GM18867 (cell line): ENCODE data around the gene DHRS13.
A peak's percentile ranks its signal among the peaks of the same experiment; 100 is the strongest.
"Not testable (repeated sequence)": the region's sequence is repeated elsewhere in the genome, so short reads cannot be mapped to it uniquely, and the experiment has no call there.

Experiments used
- ATAC-seq: cut with Tn5 transposase; IDR thresholded peaks from one replicate; pipeline ENCODE4 v1.9.1; 2021; ENCODE audit warnings: mild to moderate bottlenecking, moderate library complexity; ENCODE audit not compliant: unreplicated experiment

DHRS13 gene

DNA sequence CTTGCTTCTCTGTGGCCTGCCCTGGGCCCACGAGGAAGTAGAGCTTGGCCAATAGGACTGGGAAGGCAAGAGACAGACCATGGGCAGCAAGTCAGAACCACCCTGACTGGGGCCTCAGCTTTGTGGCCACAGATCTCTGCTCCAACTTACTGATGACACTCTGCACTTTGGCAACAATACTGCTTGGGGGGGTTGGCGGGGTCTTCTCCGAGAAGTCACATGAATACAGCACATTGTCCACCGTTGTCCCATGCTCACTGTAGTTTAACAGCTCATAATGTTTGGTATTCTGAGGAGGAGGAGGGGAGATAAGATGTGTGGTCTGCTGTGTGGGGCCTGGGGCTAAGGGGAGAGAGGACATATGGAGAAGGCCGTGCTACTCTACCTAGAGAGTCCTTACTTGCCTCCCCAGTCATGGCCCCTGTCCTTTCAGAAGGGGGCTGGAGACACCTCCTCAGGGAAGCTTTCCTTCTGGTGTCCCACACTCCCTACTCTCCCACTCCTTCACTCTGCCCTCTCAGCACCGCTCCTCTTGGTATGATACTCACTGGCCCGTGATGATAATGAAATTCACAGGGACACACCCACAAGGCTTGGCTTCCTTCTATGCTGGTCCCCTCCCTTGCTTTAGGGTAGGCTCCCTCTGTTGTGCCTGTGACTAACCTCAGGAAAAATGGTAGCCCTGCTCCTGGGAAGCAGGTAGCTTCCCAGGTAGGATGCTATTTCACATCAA is 4.0 kb upstream of the DHRS13 start:
- no peak for ATAC-seq

DNA sequence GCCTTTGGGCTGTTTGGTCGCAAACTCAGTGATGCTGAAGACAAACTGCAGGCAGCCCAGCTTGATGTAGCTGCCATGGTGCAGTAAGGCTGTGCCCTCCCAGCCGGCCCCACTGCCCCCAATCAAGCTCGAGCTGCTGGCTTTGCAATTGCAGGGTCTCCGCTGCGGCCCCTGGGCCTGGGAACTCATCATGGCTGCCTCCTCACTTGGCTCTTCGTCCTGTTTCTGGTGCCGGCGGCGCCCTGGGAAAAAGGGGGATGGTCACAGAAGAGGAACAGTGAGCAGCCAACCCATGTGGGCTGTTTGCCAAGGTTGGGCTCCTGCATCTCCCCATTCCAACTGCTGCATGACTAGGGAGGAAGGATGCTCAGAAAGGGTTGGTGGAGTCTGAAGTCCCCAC is 3.4 kb upstream of the DHRS13 start:
- no peak for ATAC-seq

DNA sequence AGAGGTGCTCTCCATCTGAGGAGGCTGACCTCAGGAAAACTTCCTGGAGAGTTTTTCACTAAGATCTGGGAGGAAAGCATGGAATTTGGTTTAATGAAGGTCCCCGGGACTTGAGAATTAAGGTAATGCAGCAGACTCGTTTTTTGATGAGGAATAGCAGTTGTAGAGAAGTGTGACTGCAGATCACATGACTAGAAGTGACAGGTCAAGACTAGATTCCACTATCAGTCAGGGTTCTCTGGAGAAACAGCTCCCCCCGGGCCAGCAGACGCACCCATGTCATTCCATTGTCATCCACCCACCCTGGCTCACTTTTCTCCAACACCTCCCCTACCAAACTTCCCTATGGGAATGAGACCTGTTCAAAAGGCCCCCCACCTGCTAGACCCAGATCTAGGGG is 1.9 kb upstream of the DHRS13 start:
- no peak for ATAC-seq

DNA sequence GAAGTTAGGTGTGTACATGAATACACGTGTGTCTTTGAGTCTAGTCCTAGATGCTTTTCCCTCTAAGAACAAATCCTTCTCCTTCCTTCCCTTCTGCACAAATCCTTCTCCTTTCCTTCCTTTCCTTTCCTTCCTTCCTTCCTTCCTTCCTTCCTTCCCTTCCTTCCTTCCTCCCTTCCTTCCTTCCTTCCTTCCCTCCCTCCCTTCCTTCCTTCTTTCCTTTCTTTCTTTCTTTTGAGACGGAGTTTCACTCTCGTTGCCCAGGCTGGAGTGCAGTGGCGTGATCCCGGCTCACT is 615 bp upstream of the DHRS13 start:
- not testable (repeated sequence) for ATAC-seq

DNA sequence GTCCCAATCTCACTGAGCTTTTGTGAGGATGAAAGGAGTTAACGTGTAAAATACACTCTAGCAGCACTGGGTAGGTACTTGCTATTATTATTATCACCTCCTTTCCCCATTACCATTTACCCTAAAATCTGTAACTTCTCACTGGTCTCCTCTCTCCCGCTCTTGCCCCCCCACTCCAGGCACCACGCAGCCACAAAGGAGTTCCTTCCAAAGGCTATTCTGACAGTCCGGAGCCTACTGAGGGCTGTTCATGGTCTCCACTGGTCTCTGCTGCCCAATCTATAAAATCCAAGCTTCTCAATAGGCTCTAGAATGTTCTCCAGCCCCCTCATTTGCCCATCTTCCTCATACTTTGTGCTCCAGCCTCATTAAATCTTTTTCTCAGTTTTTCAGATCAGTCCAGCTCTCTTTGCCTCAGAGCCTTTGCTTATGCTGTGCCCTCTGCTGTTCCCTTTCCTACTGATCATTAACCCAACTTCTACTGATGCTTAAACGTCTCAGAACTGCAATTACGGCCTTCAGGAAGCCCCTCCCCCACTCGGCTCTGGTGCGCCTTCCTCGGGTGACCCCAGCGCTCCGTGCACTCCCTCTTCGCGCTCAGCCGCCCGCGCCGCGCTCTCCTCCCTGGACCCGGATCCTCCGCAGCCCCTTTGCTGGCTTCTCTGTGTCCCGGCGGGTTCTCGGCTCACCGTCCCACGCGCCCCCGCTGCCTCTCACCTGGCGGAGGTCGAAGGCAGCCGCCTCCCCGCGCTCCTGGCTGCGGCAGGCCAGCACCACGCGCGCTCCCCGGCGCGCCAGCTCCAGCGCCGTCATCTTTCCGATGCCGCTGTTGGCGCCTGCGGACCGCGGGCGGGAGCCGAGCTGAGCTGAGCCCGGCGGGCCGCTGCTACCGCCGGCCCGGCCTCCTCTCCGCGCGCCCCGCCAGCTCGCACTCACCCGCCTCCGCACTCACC is 737 bp downstream of the DHRS13 start:
- ATAC-seq: peak; percentile 41

DNA sequence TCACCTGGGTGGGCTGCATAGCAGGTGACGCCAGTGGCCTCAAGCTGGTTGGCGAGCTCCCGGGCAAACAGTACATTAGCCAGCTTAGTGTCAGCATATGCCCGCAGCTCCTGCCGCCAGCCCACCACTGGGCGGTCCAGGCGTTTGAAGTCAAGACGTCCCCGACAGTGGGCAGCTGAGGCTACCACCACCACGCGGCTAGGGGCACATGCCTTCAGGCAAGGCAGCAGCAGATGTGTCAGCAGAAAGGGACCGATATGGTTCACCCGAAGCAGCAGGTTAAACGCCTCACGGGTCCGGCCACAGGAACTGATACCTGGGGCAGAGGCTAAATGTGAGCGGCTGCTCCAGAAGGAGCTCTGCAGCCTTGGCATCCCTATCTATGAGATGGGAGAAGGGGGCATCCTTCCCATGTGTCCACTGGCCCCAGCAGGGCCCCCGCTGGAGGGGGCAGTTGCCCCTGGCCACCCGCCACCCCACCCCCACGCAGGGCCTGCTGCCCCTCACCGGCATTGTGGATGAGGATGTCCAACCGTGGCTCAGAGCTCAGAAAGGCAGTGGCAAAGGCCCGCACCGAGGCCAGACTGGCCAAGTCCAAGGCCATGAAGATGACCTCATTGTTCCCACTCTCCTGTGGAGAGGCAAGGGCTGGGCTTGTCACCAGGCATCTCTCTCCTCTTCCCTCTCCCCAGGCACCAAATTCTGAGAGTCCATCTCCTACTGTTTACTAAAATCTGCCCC is 1.7 kb downstream of the DHRS13 start:
- ATAC-seq: no peak

DNA sequence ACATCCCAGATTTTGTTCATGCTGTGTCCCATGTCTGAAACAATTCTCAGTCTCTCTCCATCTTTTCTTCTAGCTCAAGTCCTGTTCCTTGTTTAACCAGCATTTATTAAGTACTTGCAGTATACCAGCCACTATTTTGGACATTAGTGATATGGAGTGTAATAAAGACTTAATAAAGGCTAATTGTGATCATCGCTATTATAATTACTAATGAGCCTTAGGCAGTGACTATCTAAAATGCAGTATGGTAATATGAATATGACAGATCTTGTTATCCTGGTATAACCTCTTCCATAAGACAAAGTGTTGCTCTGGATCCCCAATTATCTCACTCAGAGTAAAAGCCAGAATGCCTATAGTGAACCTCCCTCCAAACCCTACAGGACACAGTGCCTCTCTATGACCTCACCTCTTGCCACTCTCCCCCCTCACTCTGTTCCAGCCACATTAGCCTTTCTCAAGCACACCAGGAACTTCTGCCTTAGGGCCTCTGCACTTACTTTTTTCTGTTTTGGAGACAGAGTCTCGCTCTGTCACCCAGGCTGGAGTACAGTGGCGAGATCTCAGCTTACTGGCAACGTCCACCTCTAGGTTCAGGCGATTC is 3.6 kb downstream of the DHRS13 start:
- no peak for ATAC-seq

DNA sequence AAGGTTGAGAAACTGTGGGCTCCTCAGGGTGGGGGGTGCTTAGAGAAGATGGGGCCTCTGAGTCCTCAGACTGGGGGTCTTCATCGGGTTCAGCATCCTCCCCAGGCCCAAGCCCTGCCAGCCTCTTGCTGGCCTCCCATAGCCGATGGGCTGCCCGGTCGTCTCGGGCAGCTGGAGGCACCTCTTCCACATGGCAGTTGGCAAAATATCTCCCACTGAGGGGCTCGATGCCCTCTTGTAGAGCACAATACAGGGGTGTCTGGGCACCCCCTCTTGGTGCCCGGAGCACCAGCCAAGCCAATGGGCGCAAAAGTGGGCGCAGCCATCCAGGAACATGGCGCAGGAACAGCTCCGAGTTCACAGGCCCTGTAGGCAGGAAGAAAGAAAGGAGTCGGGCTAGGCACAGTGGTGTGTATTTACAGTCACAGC is 4.3 kb downstream of the DHRS13 start:
- no peak for ATAC-seq

DNA sequence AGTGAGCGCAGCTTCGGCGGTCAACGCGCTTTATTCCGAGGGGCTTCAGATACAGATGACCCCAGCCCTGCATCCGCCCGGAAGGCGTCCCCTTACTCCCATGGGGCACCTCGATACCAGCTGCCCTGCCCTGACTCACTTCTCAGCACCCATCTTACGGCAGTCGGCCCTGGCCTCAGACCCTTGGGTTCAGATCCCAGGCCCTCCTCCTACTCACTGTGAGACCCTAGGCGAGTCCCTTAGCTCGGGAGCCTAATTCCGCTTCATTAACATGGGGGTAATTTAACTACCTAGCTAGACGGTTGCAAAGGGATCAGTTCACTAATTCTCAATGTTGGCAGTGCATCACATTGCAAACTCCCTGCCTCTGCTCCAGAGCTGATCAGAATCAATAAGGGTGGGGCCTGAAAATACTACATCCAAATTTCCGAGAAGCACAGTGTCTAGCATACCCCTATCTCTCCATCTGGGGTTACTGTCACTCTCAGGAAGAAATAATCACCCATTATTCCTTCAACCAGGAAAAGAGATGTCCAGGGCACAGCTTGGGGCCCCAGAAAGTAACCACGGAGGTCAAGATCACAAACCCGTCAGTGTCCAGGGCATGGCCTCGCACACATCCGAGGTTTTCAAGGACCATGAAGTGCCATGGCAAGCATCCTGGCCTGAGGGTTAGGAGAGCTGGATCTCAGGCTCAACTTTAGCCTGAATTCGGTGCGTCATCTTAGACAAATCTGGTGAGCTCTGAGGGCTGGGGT is 4.9 kb downstream of the DHRS13 start:
- no peak for ATAC-seq

DNA sequence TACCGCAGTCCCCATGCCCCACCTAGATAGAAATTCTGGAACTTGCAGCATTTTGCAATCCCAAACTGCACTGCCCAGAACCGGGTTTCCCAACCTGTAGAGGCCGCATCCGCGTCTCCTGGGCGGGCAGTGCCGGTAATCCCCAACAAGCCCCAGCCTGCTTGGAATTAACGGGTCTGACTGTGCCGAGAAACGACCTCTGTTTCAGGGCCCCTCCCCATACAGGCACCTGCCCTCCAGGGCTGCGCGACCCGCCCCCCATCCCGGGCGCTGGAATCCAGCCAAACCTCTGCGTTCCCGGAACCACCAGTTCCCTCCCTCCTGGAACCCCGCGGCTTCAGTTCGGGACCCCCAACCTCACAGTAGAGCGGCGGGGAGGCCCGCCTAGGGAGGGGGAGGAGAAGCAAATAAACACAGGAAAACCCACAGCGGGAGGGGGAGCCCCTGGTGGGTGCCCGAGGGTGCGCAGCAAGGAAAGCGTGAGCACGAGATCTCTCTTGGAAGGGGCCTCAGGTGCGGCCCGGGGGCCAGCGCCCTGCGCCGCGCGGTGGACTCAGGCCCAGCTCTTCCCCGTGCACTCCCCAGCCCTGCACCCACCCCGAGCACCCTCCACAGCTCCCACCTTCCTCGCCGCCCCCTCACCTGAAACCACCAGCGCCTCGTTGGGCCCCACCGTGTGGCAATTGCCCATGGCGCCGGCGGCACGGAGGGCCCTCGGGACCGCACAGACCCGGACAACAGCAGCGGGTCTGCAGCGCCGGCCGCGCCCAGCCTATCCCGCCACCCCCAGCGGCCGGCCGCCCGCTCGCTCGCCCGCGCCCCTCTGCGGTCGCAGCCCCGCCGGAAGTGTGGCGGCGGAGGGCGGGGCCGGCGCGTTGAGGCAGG is 5.8 kb downstream of the DHRS13 start, which contains the start of gene FLOT2:
TSS of gene FLOT2 (minus strand) at position 850 of the 885 bp plus-strand sequence. CDS start at position 691, 159 bp downstream.
- peak; percentile 34 for ATAC-seq

DNA sequence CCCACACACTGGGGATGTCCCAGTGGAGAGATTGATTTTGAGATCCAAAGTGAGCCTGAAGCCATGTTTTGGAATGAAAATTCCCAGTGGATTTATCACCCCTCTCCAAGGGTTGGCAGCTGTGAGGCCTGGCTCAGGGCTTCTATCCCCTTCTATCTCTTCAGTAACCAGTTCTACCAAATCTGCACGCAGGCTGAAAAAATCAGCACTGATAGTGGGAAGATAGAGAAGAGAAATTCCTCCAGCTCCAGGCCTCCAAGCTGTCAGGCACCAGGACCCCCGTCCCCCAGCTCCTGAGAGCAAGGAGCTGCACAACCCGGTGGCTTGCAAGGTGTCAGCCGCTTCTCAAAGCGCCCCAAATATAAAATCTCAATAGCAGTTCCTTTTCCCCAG is 6.4 kb downstream of the DHRS13 start:
- no peak for ATAC-seq

DNA sequence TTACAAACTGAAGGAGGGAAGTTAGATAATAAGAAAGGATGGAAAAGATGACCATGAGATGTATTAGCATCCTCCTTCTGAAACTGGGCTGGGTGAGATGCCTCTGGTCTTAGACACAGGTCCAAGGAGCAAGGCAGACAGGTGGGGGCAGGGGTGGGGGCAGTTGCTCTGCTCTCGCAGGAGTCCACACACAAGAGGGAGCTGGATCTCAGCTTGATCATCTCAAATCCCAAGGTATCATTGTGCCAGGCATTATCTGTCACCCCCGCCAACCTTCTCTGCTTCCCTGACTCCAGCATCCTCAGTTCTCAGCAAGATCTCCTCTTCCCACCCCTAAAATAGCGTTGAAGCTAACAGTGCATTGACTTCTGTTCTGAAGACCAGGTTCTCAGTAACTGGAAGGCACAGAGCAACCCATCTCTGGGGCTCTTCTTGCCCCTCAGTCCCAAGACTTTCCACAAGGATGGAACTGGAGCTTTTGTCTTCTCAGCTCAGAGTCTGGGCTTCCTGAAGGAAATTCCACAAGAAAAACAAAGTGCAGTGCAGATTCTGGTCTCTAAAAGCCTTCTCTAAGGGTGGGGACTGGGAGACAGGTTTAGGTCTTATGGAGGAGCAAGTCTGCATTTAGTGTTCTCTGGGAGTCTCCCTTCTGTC is 7.0 kb downstream of the DHRS13 start:
- no peak for ATAC-seq

DNA sequence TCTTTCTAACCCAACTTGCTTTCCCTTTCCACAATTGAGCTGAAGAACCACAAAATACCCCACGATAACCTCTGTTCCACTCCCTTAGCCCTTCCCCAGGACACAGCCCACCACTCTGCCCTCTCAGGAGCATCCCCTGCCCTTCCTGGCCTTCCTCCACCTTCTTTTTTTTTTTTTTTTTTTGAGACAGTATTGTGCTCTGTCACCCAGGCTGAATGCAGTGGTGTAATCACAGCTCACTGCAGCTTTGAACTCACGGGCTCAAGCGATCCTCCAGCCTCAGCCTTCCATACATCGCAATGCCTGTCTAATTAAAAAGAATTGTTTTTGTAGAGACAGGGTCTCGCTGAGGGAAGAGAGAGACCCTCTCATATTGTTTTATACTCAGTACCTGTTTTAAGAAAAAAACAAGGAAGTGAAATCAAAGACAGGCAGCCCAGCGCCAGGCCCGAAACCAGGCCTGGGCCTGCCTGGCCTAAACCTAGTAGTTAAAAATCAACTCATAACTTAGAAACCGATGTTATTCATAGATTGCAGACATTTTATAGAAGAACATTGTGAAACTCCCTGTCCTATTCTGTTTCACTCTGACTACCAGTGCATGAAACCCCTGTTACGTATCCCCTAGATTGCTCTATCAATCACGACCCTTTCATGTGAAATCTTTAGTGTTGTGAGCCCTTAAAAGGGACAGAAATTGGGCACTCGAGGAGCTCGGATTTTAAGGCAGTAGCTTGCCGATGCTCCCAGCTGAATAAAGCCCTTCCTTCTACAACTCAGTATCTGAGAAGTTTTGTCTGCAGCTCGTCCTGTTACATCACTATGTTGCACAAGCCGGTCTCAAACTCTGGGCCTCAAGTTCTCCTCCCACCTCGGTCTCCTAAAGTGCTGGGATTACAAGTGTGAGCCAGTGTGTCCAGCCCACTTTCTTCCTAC is 9.4 kb downstream of the DHRS13 start:
- ATAC-seq: not testable (repeated sequence)

DNA sequence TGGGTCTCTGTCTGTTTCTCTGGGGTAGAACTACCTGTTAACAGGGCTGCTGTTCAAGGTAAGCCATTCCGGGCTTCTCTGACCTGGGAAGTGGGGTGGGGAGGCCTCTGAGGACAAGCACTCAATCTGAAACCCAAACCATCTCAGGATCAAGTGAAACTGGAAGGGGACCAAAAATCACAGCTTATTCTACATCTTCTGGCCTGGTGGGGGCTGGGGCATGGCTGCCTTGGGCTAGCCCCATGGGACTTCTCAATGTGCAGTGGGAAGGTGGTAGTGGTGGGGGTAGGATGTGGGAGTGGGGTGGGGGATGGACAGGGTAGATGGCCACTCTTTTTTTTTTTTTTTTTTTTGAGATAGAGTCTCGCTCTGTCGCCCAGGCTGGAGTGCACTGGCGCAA is 10.9 kb downstream of the DHRS13 start:
- no peak for ATAC-seq

DNA sequence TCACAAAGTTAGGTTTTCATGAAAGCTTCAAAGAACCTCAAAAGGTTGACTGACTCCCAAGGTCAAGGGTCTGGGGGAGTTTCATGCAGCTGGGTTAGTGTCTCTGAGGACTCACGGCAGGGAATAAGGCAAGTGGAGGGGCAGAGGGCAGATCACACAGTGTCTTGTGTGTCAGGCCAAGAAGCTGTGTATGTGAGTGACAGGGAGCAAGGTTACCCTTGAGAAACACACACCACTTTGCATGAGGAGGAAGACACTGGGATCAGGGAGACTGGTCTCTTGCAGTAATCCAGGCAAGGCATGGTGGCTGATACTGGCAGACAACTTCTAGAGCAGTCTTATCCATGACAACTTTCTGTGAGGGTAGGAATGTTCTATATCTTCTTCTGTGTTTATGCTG is 11.7 kb downstream of the DHRS13 start:
- ATAC-seq: no peak

DNA sequence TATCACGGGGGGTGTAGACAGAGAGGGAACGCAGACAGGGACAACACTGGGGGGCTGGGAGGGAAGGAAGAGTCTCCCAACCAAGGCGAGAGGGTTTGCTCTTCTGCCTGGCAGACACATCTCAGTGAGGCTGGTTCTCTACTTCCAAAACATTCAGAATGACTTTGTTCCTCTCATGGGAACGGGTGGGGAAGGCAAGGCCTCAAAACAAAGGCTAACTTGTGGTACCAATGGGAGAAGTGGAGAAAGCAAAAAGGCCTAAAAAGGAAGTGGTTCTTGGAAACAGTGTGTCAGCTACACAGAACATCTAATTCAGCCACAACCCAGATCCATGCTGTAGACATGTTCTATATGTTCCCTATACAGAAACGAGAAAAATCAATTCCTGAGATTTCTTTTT is 12.9 kb downstream of the DHRS13 start:
- no peak for ATAC-seq

DNA sequence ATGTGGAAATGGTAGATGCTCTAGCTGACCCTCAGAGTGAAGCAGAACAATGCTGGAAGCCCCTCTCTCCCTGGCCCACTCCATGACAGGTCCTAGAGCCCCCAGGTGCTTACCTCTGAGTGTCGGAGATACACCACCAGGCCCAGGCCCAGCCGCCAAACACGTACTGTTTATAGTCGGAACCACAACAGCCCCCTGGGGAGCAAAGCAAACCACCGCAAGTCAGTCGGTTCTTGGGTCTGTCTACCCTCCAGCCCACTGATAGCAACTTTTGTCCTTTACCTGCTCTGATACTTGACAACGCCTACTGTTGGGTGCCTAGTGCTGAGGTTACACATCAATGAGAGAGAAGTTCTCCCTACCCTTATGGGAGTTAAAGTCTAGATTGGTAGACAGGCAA is 14.0 kb downstream of the DHRS13 start:
- no peak for ATAC-seq
